ENCODE results near the gene PLEKHO2. TPM values are rescaled to one million over a fixed set of nuclear protein-coding genes. Genes with fewer than 3 reads are reported as not detected.

The PLEKHO2 gene
- total RNA-seq, 2 experiments from 2014 or later, result 32.9 to 33.1 TPM

DNA sequence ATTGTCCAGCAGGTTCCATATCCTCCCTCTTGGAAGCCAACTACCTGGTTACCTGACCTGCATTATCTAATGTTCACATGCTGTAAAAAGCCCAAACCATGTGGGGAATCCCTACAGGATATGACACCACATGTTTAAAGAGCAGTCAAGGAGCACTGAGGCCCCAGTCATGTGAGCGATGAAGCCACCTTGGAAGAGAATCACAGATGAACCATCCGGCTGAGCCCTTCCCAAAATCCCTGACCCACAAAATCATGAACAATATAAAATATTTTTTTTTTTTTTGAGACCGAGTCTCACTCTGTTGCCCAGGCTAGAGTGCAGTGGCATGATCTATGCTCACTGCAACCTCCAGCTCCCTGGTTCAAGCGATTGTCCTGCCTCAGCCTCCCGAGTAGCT is 59.4 kb downstream of the PLEKHO2 start:
- ChIA-PET CTCF (interaction anchor here (1.6 kb wide), 1 partner anchor 65 kb away, joined by 6 read pairs; no protein-coding TSS in a partner anchor), POLR2A (interaction anchor here (1.2 to 7.4 kb wide), 3 partner anchors 7 to 60 kb away, joined by 5 to 78 read pairs (median 14); partner anchors contain the start of gene PLEKHO2)
- Mint-ChIP-seq H3K36me3 (ENCODE audit: low read depth) (peaks cover 41% of the 10 kb centered on the region), H3K27me3 (no peaks in the 10 kb centered on the region), H3K4me1 (peaks cover 69% of the 10 kb centered on the region), H3K4me3 (no peak overlapping the region), H3K9me3 (peaks cover 7% of the 10 kb centered on the region), H3K27ac (no peak overlapping the region)
- DNase-seq, result no peak

DNA sequence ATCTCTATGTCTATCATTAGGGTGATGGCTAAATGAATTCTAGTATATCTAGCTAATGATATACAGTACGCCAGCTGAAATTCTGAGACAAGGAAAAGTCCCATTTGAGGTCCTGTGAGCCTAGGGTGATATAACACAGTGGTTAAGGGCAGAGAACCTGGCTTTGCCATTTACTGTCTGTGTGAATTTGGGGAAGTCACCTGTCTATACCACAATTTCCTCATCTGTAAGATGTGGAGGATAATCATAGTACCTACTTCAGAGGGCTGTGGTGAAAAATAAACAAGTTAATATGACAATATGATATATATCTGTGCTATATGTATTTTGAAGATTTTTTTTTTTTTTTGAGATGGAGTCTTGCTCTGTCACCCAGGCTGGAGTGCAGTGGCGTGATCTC is 60.2 kb downstream of the PLEKHO2 start:
- Mint-ChIP-seq H3K27me3 (no peaks in the 10 kb centered on the region), H3K36me3 (ENCODE audit: low read depth) (peaks cover 37% of the 10 kb centered on the region), H3K4me3 (no peak overlapping the region), H3K4me1 (peaks cover 61% of the 10 kb centered on the region), H3K27ac (peak overlapping the region; percentile 64), H3K9me3 (peaks cover 7% of the 10 kb centered on the region)
- ChIA-PET POLR2A (interaction anchor here (0.7 to 7.4 kb wide), 6 partner anchors 8 to 76 kb away, joined by 3 to 78 read pairs (median 4); partner anchors contain the start of genes PIF1 and PLEKHO2), CTCF (interaction anchor here (1.6 kb wide), 1 partner anchor 66 kb away, joined by 6 read pairs; no protein-coding TSS in a partner anchor)
- no peak for DNase-seq

DNA sequence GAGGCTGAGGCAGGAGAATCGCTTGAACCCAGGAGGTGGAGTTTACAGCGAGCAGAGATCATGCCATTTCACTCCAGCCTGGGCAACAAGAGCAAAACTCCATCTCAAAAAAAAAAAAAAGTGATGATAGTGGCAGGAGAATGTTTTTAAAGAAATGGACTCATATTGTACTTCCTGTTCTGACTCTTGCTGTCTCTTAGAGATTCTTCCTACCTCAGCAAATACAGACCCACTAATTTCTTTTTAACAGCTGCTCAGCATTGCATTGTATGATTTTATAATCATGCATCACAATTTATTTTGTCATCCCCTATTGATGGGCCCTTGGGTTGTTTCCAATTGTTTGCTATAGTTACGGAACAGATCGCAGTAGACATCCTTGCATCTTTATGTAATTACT is 61.1 kb downstream of the PLEKHO2 start:
- Mint-ChIP-seq H3K36me3 (ENCODE audit: low read depth) (peaks cover 35% of the 10 kb centered on the region), H3K4me1 (peaks cover 52% of the 10 kb centered on the region), H3K27me3 (no peaks in the 10 kb centered on the region), H3K27ac (peak overlapping the region; percentile 64), H3K4me3 (no peak overlapping the region), H3K9me3 (peaks cover 7% of the 10 kb centered on the region)
- ChIA-PET CTCF (interaction anchor here (0.5 to 5.5 kb wide), 7 partner anchors 8 to 175 kb away, joined by 3 to 39 read pairs (median 6); no protein-coding TSS in a partner anchor), POLR2A (interaction anchor here (0.7 to 7.4 kb wide), 6 partner anchors 9 to 77 kb away, joined by 3 to 78 read pairs (median 4); partner anchors contain the start of genes PIF1 and PLEKHO2)
- DNase-seq, result no peak

DNA sequence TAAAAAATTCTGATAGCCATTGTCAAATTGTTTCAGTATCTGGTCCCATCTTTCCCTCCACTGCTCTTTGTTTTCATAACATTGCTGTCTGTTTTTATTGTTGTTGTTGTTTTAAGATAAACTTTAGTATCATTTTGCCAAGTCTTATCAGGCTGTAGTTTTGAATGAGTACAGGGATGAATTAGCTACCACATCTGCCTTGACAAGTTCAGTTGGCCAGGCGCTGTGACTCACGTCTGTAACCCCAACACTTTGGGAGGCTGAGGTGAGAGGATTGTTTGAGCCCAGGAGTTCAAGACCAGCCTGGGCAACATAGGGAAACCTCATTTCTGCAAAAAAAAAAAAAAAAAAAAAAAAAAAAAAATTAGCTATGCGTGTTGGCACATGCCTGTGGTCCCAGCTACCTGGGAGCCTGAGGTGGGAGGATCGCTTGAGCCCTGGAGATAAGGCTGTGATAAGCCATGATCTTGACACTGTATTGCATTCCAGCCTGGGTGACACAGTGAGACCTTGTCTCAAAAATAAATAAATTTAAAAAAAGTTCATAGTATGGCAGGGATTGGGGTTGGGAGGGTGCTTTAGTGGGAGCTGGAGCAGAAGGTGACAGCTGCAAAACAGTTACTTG is 61.7 kb downstream of the PLEKHO2 start:
- no peak overlapping the region for H3K4me3 Mint-ChIP-seq
- H3K36me3 Mint-ChIP-seq (ENCODE audit: low read depth), result peaks cover 30% of the 10 kb centered on the region
- no peak for DNase-seq
- peaks cover 47% of the 10 kb centered on the region for H3K4me1 Mint-ChIP-seq
- H3K27me3 Mint-ChIP-seq, result no peaks in the 10 kb centered on the region
- ChIA-PET CTCF (interaction anchor here (0.7 to 5.5 kb wide), 10 partner anchors 9 to 187 kb away, joined by 3 to 39 read pairs (median 6); partner anchors contain the start of gene PIF1), POLR2A (interaction anchor here (0.8 to 7.4 kb wide), 5 partner anchors 10 to 78 kb away, joined by 3 to 78 read pairs (median 5); partner anchors contain the start of genes PIF1 and PLEKHO2)
- H3K27ac Mint-ChIP-seq, result peak overlapping the region; percentile 64
- peaks cover 7% of the 10 kb centered on the region for H3K9me3 Mint-ChIP-seq

DNA sequence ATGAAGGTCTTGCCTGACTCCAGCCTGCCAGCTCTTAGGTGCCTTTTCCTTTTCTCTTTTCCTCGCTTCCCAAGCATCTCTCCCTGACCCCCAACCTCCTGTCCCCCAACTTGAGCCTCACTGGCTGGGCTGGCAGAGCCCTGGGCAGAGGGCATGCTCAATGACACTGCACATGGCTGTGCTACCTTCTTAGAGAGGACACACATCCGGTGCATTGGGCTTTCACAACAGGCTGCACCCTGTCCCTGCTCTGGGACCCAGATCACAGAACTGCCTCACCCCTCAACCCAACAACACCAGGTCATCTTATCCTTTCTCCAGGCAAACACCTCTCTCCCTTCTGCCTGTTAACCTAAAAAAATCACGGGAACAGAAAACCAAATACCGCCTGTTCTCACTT is 62.5 kb downstream of the PLEKHO2 start:
- no peak overlapping the region for H3K4me3 Mint-ChIP-seq
- POLR2A ChIA-PET, result interaction anchor here (1.2 to 7.4 kb wide), 2 partner anchors 10 to 61 kb away, joined by 5 to 78 read pairs; no protein-coding TSS in a partner anchor
- no peak for DNase-seq
- peak overlapping the region; percentile 70 for H3K27ac Mint-ChIP-seq
- CTCF ChIA-PET, result interaction anchor here (1.2 to 5.5 kb wide), 7 partner anchors 10 to 176 kb away, joined by 3 to 39 read pairs (median 5); partner anchors contain the start of gene PIF1
- H3K27me3 Mint-ChIP-seq, result peaks cover 1% of the 10 kb centered on the region
- H3K36me3 Mint-ChIP-seq (ENCODE audit: low read depth), result peaks cover 28% of the 10 kb centered on the region
- peaks cover 7% of the 10 kb centered on the region for H3K9me3 Mint-ChIP-seq
- peaks cover 45% of the 10 kb centered on the region for H3K4me1 Mint-ChIP-seq

DNA sequence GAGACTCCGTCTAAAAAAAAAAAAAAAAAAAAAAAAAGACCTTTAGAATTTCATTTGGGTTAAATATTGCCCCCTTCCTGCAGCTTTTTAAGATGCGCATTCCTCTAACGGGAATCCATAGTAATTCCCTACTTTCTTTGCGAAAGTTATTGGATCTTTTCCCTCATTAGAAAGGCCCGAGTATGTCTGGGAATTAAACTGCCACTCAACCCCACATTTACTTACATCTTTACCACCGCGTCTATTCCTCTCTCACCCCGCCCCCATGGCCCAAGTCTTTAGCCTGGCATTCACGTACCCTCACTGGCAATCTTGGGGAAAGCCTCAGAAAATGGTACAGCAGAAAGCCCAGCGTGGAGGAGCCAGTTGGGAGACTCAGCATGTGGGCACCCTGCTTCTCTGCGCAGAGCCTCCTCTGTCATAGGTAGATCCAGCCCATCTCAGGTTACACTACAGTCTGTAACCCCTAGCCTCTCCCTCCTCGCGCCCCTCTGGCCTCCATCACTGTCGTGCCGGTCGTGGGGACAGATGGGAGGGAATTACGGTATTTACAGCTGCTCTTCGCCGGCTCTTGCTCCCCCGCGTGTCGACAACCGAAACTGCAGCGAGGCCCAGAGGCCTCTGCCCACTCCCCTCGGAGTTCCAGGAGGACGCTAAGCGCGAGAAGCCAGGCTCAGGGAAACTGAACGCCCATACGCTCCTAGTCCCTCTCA is 63.6 kb downstream of the PLEKHO2 start:
- ChIA-PET CTCF (interaction anchor here (0.7 to 5.5 kb wide), 13 partner anchors 9 to 221 kb away, joined by 3 to 39 read pairs (median 4); partner anchors contain the start of gene PIF1), POLR2A (interaction anchor here (0.9 to 7.4 kb wide), 5 partner anchors 11 to 174 kb away, joined by 3 to 78 read pairs (median 5); no protein-coding TSS in a partner anchor)
- Mint-ChIP-seq H3K27me3 (peaks cover 1% of the 10 kb centered on the region), H3K36me3 (ENCODE audit: low read depth) (peaks cover 26% of the 10 kb centered on the region), H3K27ac (peak overlapping the region; percentile 64), H3K4me1 (peaks cover 43% of the 10 kb centered on the region), H3K4me3 (peak overlapping the region; percentile 29), H3K9me3 (peaks cover 7% of the 10 kb centered on the region)
- DNase-seq, result peak; percentile 81

DNA sequence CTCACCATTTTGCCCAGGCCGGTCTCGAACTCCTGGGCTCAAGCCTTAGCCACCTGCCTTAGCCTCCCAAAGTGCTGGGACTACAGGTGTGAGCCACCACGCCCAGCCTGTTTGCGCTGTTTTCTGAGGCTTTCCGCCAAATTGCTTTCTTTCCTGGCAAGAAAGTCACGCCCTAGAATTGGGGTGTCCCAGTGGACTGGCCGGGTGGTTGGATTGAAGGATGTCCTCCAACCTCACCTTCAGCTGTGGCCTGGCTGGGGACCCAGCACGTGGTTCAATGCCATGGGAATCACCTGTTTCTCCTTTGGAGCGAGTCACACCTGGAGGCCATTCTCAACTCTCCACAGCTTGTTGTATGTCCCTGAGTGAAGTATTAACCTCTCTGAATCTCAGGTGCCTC is 64.2 kb downstream of the PLEKHO2 start:
- no peak for DNase-seq
- ChIA-PET CTCF (interaction anchor here (1.0 to 5.5 kb wide), 8 partner anchors 12 to 201 kb away, joined by 3 to 39 read pairs (median 4); no protein-coding TSS in a partner anchor), POLR2A (interaction anchor here (0.9 to 7.4 kb wide), 5 partner anchors 12 to 174 kb away, joined by 3 to 78 read pairs (median 5); no protein-coding TSS in a partner anchor)
- Mint-ChIP-seq H3K36me3 (ENCODE audit: low read depth) (peaks cover 22% of the 10 kb centered on the region), H3K4me1 (peaks cover 43% of the 10 kb centered on the region), H3K9me3 (peaks cover 3% of the 10 kb centered on the region), H3K27ac (no peak overlapping the region), H3K4me3 (no peak overlapping the region), H3K27me3 (peaks cover 1% of the 10 kb centered on the region)

DNA sequence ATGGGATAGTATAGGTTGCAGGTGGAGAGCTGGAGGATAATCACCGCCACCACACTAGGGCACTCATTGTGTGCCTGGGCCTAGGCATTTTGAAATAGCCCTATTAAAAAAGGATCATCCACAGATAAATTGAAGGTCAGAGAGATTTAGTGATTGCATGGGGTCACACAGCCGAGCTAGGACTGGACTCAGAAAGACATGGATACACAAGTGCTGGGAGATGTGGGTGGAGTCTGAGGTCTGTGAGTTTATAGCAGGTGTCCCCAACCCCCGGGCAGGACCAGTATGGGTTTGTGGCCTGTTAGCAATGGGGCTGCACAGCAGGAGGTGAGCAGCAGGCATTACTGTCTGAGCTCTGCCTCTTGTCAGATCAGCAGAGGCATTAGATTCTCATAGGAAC is 64.7 kb downstream of the PLEKHO2 start:
- H3K27ac Mint-ChIP-seq, result no peak overlapping the region
- no peak overlapping the region for H3K4me3 Mint-ChIP-seq
- peaks cover 6% of the 10 kb centered on the region for H3K27me3 Mint-ChIP-seq
- peaks cover 20% of the 10 kb centered on the region for H3K36me3 Mint-ChIP-seq (ENCODE audit: low read depth)
- H3K4me1 Mint-ChIP-seq, result peaks cover 45% of the 10 kb centered on the region
- H3K9me3 Mint-ChIP-seq, result no peaks in the 10 kb centered on the region
- ChIA-PET POLR2A (interaction anchor here (0.9 to 7.4 kb wide), 3 partner anchors 13 to 175 kb away, joined by 5 to 78 read pairs (median 8); no protein-coding TSS in a partner anchor), CTCF (interaction anchor here (1.2 to 5.5 kb wide), 4 partner anchors 12 to 175 kb away, joined by 4 to 39 read pairs (median 10); no protein-coding TSS in a partner anchor)
- no peak for DNase-seq

DNA sequence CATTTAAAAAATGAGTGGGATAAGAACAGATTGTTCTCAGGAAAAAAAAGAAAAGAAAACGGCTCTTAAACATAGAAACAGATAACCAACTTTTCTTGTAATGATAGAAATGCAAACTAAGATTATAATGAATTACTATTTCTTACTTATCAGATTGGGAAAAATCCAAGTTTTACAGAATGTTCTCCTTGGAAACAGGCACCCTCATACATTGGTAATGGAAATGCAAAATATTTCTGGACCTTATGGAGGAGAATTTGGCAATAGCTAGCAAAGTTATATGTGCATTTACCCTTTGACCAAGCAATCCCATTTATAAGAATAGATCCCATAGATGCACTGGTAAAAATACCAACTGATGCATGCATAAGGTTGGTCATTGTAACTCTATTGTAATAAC is 66.3 kb downstream of the PLEKHO2 start:
- Mint-ChIP-seq H3K27ac (no peak overlapping the region), H3K36me3 (ENCODE audit: low read depth) (peaks cover 16% of the 10 kb centered on the region), H3K27me3 (peaks cover 6% of the 10 kb centered on the region), H3K4me3 (no peak overlapping the region), H3K9me3 (no peaks in the 10 kb centered on the region), H3K4me1 (peaks cover 39% of the 10 kb centered on the region)
- CTCF ChIA-PET, result interaction anchor here (0.8 to 5.5 kb wide), 2 partner anchors 8 to 14 kb away, joined by 3 to 39 read pairs; no protein-coding TSS in a partner anchor
- no peak for DNase-seq
- POLR2A ChIA-PET, result interaction anchor here (7.4 kb wide), 1 partner anchor 14 kb away, joined by 78 read pairs; no protein-coding TSS in a partner anchor

DNA sequence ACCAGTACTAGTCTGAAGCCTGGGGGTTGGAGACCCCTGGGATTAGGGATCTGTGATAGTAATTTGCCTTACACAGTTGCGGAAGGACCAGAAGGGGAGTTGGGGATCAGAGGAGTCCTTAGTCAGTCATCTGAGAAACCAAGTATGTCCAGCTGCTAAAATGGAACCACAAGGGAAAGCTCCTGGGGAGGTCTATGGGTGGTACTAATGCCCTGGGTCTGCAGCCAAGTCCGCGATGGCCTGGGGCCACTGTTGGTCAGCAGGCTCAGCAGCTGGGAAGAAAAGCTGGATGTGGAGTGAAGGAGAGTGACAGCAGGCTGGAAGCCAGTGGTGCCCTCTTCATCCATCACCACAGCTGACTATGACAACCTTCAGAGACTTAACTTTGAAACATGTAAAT is 67.8 kb downstream of the PLEKHO2 start:
- ChIA-PET CTCF (no interaction called here), POLR2A (no interaction called here)
- peaks cover 25% of the 10 kb centered on the region for H3K4me1 Mint-ChIP-seq
- no peaks in the 10 kb centered on the region for H3K9me3 Mint-ChIP-seq
- H3K4me3 Mint-ChIP-seq, result no peak overlapping the region
- DNase-seq, result no peak
- peaks cover 10% of the 10 kb centered on the region for H3K36me3 Mint-ChIP-seq (ENCODE audit: low read depth)
- H3K27ac Mint-ChIP-seq, result no peak overlapping the region
- peaks cover 6% of the 10 kb centered on the region for H3K27me3 Mint-ChIP-seq

DNA sequence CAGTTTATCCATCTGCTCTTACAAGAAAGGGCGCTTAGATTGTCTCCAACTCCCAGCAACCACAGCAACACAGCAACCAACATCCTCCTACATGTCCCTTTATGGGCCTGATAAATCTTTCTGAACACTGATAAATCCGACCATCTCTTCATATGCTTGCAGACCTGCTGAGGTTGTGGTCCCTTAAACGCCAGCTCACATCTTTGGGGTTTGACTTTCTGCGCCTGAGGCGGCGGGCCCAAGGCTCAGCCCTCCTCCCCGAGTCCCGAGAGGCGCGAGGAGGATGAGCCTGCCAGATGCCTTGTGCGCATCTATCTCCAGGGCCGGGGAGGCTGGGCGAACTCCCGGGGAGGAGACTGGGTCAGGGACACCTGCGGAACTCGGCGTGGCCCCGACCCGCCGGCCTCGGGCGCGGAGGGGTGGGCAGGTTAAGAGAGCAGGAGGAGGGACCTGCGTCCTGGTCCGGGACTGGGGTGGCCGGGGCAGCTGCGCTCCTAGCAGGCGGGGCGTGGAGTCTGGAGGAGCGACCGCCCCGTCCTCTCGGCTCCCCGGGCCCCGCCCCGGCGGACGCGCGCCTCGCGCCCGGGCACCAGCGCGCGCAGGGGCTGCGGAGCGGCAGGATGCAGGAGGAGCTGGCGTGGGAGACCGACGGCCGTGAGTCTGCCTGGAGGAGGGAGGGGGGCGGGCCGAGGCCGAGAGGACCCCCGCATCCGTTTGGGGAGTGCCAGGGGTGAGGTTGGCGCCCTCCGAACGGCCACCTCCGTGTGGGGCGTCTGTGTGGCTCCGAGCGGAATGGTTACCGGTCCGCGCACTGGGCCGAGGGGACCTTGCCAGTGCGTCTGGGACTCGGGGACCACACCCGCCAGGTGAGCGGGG is 69.8 kb downstream of the PLEKHO2 start, which contains the start of gene ANKDD1A:
TSS of gene ANKDD1A (plus strand) at position 592 of the 876 bp plus-strand sequence. CDS start at position 621, 29 bp downstream.
- Mint-ChIP-seq H3K4me3 (peak within 1 kb of the TSS; percentile 71), H3K27ac (no peak within 1 kb of the TSS), H3K27me3 (peaks cover 6% of the 10 kb centered on the region), H3K36me3 (ENCODE audit: low read depth) (peaks cover 5% of the 10 kb centered on the region), H3K9me3 (no peaks in the 10 kb centered on the region), H3K4me1 (peaks cover 34% of the 10 kb centered on the region)
- peak; percentile 70 for DNase-seq
- ChIA-PET CTCF (interaction anchor here (1.1 kb wide), 1 partner anchor 64 kb away, joined by 3 read pairs; no protein-coding TSS in a partner anchor), POLR2A (interaction anchor here (0.9 to 3.7 kb wide), 8 partner anchors 9 to 89 kb away, joined by 3 to 19 read pairs (median 4); partner anchors contain the start of gene PIF1)

Data from activated CD4-positive, alpha-beta memory T cell treated with anti-CD3 and anti-CD28 coated beads, Interleukin-2, amount 10 ng/mL, durations not matched to agents 7 days and 5 days (primary cell).